ENCODE measurements around the gene PAPPA. TPM values are rescaled to one million over a fixed set of nuclear protein-coding genes. Genes with fewer than 3 reads are reported as not detected.

The PAPPA gene
- total and polyA plus RNA-seq, 2 donors from 2014 or later: 4.2 to 10.2 TPM

DNA sequence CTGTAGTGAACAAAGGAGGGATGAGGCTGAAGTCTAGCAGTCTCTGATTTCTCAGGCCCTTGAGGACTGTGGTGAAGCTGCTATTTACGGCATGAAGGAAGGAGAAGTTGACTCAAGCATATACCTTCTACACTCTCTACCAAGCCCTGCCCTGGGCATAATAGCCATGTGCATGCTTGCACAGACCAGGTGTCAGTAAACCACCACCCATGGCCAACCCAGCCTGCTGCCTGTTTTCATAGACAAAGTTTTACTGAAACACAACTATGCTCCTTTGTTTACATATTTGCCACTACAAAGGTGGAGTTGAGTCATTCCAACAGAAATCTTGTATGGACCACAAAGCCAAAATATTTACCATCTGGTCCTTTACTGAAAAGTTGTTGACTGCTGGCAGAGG, 126.9 kb downstream of the PAPPA start:
- H3K9me3 ChIP-seq (ENCODE audit: control insufficient read depth in 2 of 3, insufficient read depth in 1 of 3, low read length in 3 of 3): no peaks in the 10 kb centered on the region
- intact Hi-C loops (cut with DNase I): no loop called here
- H3K27me3 ChIP-seq (ENCODE audit: control insufficient read depth, insufficient read depth, low read length): no peaks in the 10 kb centered on the region
- H3K4me3 ChIP-seq (ENCODE audit: low read length in 3 of 3): no peak overlapping the region
- no peak overlapping the region for H3K27ac ChIP-seq (ENCODE audit: low read depth in 2 of 2, low read length in 2 of 2)
- FAIRE-seq (no peak), DNase-seq (no peak)
- TF ChIP-seq, protein P1, sequence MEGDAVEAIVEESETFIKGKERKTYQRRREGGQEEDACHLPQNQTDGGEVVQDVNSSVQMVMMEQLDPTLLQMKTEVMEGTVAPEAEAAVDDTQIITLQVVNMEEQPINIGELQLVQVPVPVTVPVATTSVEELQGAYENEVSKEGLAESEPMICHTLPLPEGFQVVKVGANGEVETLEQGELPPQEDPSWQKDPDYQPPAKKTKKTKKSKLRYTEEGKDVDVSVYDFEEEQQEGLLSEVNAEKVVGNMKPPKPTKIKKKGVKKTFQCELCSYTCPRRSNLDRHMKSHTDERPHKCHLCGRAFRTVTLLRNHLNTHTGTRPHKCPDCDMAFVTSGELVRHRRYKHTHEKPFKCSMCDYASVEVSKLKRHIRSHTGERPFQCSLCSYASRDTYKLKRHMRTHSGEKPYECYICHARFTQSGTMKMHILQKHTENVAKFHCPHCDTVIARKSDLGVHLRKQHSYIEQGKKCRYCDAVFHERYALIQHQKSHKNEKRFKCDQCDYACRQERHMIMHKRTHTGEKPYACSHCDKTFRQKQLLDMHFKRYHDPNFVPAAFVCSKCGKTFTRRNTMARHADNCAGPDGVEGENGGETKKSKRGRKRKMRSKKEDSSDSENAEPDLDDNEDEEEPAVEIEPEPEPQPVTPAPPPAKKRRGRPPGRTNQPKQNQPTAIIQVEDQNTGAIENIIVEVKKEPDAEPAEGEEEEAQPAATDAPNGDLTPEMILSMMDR (IDR thresholded peaks at IDR 0.05; ENCODE audit: borderline replicate concordance, extremely low read depth, insufficient read depth): no peak
- no peaks in the 10 kb centered on the region for H3K4me1 ChIP-seq (ENCODE audit: control insufficient read depth in 2 of 3, insufficient read depth in 2 of 3, low read depth in 1 of 3, low read length in 3 of 3)
- H3K9ac ChIP-seq (ENCODE audit: low read length in 3 of 3): no peak overlapping the region
- H3K36me3 ChIP-seq (ENCODE audit: control insufficient read depth in 2 of 3, insufficient read depth in 3 of 3, low read length in 3 of 3): no peaks in the 10 kb centered on the region

DNA sequence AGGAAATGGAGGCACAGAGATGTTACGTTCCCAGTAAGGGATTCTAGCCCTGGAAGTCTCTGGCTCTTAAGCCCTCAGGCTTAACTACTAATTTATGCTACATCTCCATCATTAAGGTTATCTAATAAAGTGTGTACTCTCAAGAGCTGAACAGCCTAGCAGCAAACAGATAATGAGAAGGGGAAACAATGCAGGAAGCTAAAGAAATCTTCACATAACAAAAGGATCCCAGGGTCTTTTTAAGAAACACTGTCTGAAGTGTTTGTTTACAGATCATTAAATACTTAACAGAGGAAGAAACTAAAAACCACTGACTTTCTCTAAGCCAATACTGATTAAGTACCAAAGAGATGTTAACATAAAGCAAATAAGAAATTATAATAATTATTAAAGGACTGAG, 129.0 kb downstream of the PAPPA start:
- no peak for FAIRE-seq
- TF ChIP-seq, protein P1 (IDR thresholded peaks at IDR 0.05; ENCODE audit: borderline replicate concordance, extremely low read depth, insufficient read depth): no peak
- no peak overlapping the region for H3K9ac ChIP-seq (ENCODE audit: low read length in 3 of 3)

DNA sequence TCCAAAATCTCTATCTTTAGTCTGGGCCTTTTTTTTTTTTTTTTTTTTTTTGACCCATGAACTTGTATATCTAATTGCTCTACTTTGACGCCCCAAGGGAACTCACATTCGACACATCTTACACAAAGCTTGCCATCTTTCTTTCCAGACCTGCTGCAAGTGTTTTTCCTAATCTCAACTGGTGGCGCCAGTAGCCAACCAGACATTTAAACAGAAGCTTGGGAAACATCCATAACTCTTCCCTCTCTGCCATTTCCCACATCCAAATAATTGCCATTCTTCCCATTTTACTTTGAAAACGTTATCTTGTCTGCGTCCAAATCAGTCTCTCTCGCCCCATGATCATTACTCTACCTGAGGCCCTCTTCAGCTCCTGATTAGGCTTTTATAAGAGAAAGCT, 130.9 kb downstream of the PAPPA start:
- Histone ChIP-seq H3K27me3 (ENCODE audit: control insufficient read depth, insufficient read depth, low read length) (no peaks in the 10 kb centered on the region), H3K27ac (ENCODE audit: low read depth in 2 of 2, low read length in 2 of 2) (no peak overlapping the region), H3K36me3 (ENCODE audit: control insufficient read depth in 2 of 3, insufficient read depth in 3 of 3, low read length in 3 of 3) (no peaks in the 10 kb centered on the region), H3K9me3 (ENCODE audit: control insufficient read depth in 2 of 3, insufficient read depth in 1 of 3, low read length in 3 of 3) (no peaks in the 10 kb centered on the region), H3K4me1 (ENCODE audit: control insufficient read depth in 2 of 3, insufficient read depth in 2 of 3, low read depth in 1 of 3, low read length in 3 of 3) (no peaks in the 10 kb centered on the region), H3K4me3 (ENCODE audit: low read length in 3 of 3) (no peak overlapping the region), H3K9ac (ENCODE audit: low read length in 3 of 3) (no peak overlapping the region)
- intact Hi-C loops (cut with DNase I): no loop called here
- TF ChIP-seq, protein P1 (IDR thresholded peaks at IDR 0.05; ENCODE audit: borderline replicate concordance, extremely low read depth, insufficient read depth): no peak
- FAIRE-seq: no peak
- DNase-seq: no peak

More for the DNA sequence above, 129.0 kb downstream of the PAPPA start:
- Histone ChIP-seq H3K36me3 (ENCODE audit: control insufficient read depth in 2 of 3, insufficient read depth in 3 of 3, low read length in 3 of 3) (no peaks in the 10 kb centered on the region), H3K9me3 (ENCODE audit: control insufficient read depth in 2 of 3, insufficient read depth in 1 of 3, low read length in 3 of 3) (no peaks in the 10 kb centered on the region), H3K27me3 (ENCODE audit: control insufficient read depth, insufficient read depth, low read length) (no peaks in the 10 kb centered on the region), H3K27ac (ENCODE audit: low read depth in 2 of 2, low read length in 2 of 2) (no peak overlapping the region), H3K4me3 (ENCODE audit: low read length in 3 of 3) (no peak overlapping the region), H3K4me1 (ENCODE audit: control insufficient read depth in 2 of 3, insufficient read depth in 2 of 3, low read depth in 1 of 3, low read length in 3 of 3) (no peaks in the 10 kb centered on the region)
- no peak for DNase-seq
- intact Hi-C loops (cut with DNase I): no loop called here

DNA sequence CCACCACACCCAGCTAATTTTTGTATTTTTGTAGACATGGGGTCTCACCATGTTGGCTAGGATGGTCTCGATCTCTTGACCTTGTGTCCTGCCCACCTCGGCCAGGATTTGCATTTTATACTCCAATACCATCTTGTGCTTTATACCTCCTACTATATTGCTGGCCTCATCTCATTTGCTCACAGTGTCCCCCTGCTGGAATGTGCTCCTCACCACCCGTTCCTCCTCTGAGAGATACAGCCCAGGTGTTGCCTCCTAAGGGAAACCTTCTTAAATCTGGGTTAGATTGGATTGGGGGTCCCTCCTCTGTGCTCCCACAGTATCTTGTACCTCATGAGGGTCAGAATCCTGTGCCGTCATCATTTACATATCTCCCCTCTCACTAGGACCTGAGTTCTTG, 131.7 kb downstream of the PAPPA start:
- no peaks in the 10 kb centered on the region for H3K4me1 ChIP-seq (ENCODE audit: control insufficient read depth in 2 of 3, insufficient read depth in 2 of 3, low read depth in 1 of 3, low read length in 3 of 3)
- no peak overlapping the region for H3K4me3 ChIP-seq (ENCODE audit: low read length in 3 of 3)
- no peak for FAIRE-seq
- H3K27me3 ChIP-seq (ENCODE audit: control insufficient read depth, insufficient read depth, low read length): no peaks in the 10 kb centered on the region
- DNase-seq: no peak
- TF ChIP-seq, protein P1 (IDR thresholded peaks at IDR 0.05; ENCODE audit: borderline replicate concordance, extremely low read depth, insufficient read depth): no peak
- no peak overlapping the region for H3K9ac ChIP-seq (ENCODE audit: low read length in 3 of 3)
- no peak overlapping the region for H3K27ac ChIP-seq (ENCODE audit: low read depth in 2 of 2, low read length in 2 of 2)
- H3K36me3 ChIP-seq (ENCODE audit: control insufficient read depth in 2 of 3, insufficient read depth in 3 of 3, low read length in 3 of 3): no peaks in the 10 kb centered on the region
- no peaks in the 10 kb centered on the region for H3K9me3 ChIP-seq (ENCODE audit: control insufficient read depth in 2 of 3, insufficient read depth in 1 of 3, low read length in 3 of 3)
- intact Hi-C loops (cut with DNase I): no loop called here
